BE2C (cell line): ENCODE results near the gene RNU1-2.
"Not testable (repeated sequence)": the region's sequence is repeated elsewhere in the genome, so short reads cannot be mapped to it uniquely, and the experiment has no call there.

Experiments
- DNase-seq: peaks from one replicate; pipeline ENCODE4 v3.0.0-alpha.2; 2020
- H3K27me3 ChIP-seq: fragments of 250-450 bp; sonication (Bioruptor Pico); 2 replicates; pipeline ENCODE4 v1.5.1; 2020; ENCODE audit warnings: mild to moderate bottlenecking
- H3K36me3 ChIP-seq: fragments of 250-450 bp; sonication (Bioruptor Pico); 2 replicates; pipeline ENCODE4 v1.5.1; 2020; ENCODE audit warnings: mild to moderate bottlenecking
- H3K4me1 ChIP-seq: fragments of 250-450 bp; sonication (Bioruptor Pico); 2 replicates; pipeline ENCODE4 v1.5.1; 2020
- H3K4me3 ChIP-seq: 2 replicates; pipeline ENCODE4 v1.5.1; 2011; ENCODE audit warnings: low read depth, low read length
- H3K9me3 ChIP-seq: fragments of 250-450 bp; sonication (Bioruptor Pico); 2 replicates; pipeline ENCODE4 v1.5.1; 2020
- TF ChIP-seq, protein P1 (sequence below): IDR thresholded peaks from 2 replicates; pipeline ENCODE4 v1.5.1; 2012; ENCODE audit warnings: mild to moderate bottlenecking, low read depth, low read length

Gene RNU1-2

DNA sequence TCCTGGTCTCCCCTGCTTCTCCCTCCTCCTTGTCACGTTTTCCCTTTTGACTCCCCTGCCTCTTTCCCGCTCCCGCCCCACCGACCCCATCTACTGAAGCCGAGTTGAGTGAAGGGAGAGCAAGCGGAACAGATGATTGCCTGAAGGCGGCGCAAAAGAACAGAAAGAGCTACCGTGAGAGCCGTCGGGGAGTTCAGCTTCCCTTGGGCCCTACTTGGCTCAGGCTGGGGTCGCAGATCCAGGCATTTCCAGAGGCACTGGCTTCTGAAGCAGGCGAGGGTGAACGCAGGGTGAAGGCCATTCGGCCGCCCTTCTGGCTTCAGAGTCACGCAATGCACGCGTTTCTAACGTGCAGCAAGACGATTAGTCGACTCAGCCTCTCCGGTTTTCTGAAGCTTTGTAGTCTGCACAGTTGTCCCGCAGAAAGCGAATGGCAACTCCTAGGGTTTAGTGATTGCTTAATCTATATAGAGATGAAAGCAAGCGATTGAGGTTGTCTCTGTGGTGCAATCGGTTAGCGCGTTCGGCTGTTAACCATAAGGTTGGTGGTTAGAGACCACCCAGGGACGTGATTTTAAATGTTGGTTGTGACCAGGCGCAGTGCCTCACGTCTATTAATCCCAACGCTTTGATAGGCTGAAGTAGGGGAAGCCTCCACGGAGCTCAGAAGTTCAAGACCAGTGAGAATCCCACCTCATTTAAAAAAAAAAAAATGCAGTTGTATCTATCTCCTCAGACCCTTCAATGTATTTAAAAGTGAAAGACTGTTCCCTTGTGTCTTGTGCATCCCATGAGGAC lies 20.6 kb upstream of the RNU1-2 start:
- not testable (repeated sequence) for H3K9me3 ChIP-seq, H3K36me3 ChIP-seq, H3K4me1 ChIP-seq, H3K4me3 ChIP-seq, H3K27me3 ChIP-seq, DNase-seq

DNA sequence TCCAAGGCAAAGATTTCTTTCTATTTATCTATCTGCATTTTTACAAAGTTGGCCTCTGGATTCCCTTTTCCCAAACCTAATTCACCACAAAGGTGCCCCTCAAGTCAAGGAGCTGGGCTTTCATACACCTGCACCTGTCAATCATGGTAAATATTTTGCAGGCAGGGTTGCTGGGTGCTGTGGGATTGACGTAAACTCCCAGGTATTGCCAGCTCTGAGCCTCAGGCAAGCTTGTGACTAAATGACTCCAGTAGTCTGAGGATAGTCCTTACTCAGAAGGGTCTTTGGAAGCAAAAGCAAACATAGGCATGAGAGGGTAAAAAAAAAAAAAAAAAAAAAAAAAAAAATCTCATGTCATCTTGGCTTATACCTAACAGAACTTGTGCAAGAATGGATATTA lies 14.0 kb upstream of the RNU1-2 start:
- H3K4me1 ChIP-seq, H3K36me3 ChIP-seq, H3K4me3 ChIP-seq, H3K9me3 ChIP-seq, DNase-seq, H3K27me3 ChIP-seq: not testable (repeated sequence)

DNA sequence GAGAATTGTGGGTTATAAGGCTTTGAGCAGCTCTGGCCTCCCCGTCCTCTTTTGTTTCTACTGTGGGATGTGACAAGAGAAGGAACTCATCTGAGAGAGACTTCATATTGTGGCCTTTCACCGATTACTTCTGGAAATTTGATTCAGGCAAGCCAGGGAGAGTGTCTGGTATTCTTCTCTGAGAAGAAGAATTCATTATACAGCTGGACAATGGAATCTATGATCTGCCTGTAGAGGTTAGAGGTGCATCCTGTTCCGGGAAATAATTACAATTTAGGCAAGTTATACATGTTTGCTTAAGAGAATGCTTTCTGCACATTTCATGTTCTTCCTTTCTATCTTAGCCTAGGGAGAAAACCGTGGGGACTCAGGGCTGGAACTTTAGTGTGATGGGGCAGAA lies 12.8 kb upstream of the RNU1-2 start:
- Histone ChIP-seq H3K9me3 (no peaks in the 10 kb centered on the region), H3K4me3 (no peak overlapping the region), H3K36me3 (no peaks in the 10 kb centered on the region), H3K27me3 (no peaks in the 10 kb centered on the region), H3K4me1 (no peaks in the 10 kb centered on the region)
- no peak for DNase-seq
- TF ChIP-seq, protein P1, sequence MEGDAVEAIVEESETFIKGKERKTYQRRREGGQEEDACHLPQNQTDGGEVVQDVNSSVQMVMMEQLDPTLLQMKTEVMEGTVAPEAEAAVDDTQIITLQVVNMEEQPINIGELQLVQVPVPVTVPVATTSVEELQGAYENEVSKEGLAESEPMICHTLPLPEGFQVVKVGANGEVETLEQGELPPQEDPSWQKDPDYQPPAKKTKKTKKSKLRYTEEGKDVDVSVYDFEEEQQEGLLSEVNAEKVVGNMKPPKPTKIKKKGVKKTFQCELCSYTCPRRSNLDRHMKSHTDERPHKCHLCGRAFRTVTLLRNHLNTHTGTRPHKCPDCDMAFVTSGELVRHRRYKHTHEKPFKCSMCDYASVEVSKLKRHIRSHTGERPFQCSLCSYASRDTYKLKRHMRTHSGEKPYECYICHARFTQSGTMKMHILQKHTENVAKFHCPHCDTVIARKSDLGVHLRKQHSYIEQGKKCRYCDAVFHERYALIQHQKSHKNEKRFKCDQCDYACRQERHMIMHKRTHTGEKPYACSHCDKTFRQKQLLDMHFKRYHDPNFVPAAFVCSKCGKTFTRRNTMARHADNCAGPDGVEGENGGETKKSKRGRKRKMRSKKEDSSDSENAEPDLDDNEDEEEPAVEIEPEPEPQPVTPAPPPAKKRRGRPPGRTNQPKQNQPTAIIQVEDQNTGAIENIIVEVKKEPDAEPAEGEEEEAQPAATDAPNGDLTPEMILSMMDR: no peak

DNA sequence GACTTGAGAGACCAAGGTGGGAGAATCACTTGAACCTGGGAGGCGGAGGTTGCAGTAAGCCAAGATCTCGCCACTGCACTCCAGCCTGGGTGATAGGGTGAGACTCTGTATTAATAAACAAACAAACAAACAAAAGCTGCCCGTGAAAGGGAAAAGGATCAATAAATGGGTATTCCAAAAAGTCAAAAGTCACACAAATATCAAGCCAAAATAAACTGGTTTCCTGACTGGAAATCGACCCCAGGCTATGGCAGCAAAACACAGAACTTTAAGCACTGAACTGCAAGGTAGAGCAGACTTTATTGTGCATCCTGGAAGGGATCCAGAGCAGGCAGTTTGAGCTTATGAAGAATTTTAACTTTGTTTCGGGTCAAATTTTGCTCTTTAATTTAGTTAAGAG lies 11.3 kb upstream of the RNU1-2 start:
- not testable (repeated sequence) for H3K36me3 ChIP-seq, H3K4me1 ChIP-seq, H3K4me3 ChIP-seq, DNase-seq, H3K27me3 ChIP-seq, H3K9me3 ChIP-seq

DNA sequence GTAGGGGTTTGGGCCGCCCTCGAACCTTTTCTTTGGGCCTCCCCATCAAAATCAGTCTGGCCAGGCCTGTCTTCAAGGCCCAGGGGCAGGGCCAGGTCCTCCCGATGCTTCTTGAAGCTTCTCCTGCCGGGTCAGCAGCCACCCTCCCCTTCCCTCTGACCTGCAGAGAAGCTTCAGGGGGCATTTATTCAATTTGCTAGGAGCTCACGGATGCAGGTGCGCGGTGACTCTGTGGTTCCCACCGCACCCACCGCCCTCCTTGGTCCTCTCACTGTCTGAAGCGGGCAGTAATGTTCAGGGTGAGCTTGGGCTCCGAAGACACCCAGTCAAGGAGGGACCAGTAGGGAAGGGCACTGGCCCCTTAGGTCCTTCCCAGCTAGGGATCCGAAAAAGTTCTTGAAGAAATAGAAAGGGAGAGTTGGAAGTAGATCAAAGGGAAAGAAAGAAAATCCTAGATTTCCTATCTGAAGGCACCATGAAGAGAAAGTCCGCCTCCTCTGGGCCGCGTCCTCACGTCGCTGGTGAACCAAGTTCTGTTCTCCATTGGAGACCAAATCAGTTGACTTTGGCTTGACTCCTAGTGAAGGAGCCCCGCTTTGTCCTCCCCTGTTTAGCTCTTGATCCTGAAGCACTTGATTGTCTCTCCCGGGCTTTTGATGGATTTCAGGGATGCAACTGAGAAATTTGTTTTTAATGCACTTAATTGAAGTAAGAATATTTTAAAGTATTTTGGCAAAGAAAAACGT lies 8.7 kb upstream of the RNU1-2 start:
- DNase-seq: no peak
- Histone ChIP-seq H3K36me3 (no peaks in the 10 kb centered on the region), H3K4me3 (no peak overlapping the region), H3K27me3 (no peaks in the 10 kb centered on the region), H3K4me1 (no peaks in the 10 kb centered on the region), H3K9me3 (no peaks in the 10 kb centered on the region)
- TF ChIP-seq, protein P1: no peak

DNA sequence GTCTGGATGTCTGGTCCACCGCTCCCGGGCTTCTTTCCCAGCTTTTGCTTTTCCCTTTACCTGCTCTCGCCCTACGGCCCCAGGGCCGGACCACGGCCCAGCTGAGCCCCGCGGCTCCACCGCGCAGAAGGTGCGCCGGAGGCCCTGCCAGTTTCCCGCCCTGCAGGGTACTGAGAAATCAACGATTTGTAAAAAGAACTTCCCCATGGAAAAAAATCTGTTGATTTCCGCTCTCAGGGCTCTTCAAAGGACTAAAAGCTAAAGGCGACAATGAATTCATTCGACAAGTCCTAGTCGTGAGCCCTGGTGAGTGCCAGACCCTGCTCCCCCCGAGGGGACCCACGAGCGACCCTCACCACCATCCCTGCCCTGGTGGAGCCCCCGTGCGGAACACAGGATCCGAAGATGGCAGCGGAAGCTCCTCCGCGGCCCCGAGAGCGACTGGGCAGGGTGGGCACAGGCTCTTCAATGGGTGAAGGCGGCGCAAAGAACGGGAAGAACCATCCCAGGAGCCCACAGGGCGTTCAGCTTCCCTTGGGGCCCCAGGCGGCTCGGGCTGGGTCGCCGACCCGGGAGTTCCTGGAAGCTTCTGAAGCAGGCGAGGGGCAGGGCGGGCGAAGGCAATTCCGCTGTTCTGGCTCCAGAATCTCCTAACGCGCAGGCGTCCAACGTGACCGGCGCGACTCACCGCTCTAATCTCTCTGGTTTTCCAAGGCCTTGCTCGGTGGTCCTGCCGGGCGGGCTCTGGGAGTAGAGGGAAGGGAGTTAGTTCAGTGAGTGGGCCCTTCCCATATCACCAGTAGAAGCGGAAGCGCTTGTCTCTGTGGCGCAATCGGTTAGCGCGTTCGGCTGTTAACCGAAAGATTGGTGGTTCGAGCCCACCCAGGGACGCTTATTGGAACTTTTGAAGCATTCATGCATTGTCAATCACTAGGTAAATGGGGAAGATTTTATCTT lies 6.6 kb upstream of the RNU1-2 start:
- Histone ChIP-seq H3K4me3 (no peak overlapping the region), H3K4me1 (no peaks in the 10 kb centered on the region), H3K27me3 (no peaks in the 10 kb centered on the region), H3K36me3 (no peaks in the 10 kb centered on the region), H3K9me3 (no peaks in the 10 kb centered on the region)
- DNase-seq: no peak
- TF ChIP-seq, protein P1: no peak

DNA sequence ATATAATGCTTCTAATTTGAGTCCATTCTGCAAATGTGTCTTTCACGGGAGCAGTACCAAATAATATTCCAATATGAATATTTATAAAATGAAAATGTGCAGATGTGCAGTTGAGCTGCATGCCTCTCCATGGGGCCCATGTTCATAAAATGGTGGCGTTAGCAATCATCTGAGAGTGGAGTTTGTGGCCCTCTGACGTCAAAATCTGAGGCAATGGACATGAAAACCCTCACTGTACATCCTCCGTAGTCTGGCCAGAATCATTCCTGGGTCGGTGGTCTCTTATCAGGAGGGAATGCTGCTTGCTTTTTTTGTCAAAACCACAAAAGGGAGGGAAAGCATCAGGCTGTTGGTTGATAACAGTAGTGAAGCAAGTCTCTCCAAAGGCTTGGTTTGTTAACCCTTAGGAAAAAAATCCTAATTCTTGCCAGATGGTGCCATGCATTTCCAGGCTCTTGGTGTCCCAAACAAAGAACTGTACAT lies 5.2 kb upstream of the RNU1-2 start:
- H3K27me3 ChIP-seq, H3K36me3 ChIP-seq, H3K4me1 ChIP-seq, H3K9me3 ChIP-seq, H3K4me3 ChIP-seq, DNase-seq: not testable (repeated sequence)

DNA sequence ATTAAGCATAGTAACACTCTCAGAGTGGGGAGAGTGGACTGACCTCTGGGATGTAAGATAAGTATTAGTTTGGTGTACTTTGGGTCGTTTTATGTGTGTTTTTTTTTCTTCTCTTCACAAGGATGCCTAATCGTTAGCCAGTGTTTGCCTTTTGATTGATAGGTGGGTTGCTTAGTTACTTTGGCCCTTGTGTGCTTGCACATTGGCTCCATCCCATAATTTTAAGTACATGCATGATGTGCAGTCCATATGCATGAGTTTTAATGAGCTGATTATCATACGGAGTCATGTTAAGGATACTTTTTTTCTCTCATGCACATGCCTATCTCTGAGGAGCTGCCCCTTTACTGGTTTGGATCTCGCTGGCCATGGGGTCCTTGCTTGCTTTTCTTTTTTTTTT lies 4.7 kb upstream of the RNU1-2 start:
- H3K9me3 ChIP-seq, DNase-seq, H3K27me3 ChIP-seq, H3K4me1 ChIP-seq, H3K36me3 ChIP-seq, H3K4me3 ChIP-seq: not testable (repeated sequence)

DNA sequence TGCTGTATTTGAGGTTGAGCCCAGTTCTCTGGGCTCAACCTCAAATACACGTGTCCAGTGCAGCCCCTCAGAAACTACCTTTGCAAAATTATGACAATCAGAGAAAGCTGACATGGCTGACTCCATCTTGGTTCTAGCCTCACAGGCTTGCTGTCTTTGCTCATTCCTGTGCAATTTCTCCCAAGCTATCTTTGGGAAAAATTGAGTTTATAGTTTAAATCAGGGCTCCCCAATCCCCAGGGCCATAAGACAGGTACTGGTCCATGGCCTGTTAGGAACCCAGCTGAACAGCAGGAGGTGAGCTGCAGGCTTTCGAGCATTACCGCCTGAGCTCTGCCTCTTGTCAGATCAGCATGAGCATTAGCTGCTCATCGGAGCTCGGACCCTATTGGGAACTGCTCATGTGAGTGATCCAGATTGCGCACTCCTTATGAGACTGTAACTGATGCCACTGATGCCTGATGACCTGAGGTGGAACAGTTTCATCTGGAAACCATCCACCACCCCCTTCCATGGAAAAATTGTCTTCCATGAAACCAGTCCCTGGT lies 2.7 kb upstream of the RNU1-2 start:
- H3K27me3 ChIP-seq, DNase-seq, H3K36me3 ChIP-seq, H3K4me1 ChIP-seq, H3K4me3 ChIP-seq, H3K9me3 ChIP-seq: not testable (repeated sequence)

DNA sequence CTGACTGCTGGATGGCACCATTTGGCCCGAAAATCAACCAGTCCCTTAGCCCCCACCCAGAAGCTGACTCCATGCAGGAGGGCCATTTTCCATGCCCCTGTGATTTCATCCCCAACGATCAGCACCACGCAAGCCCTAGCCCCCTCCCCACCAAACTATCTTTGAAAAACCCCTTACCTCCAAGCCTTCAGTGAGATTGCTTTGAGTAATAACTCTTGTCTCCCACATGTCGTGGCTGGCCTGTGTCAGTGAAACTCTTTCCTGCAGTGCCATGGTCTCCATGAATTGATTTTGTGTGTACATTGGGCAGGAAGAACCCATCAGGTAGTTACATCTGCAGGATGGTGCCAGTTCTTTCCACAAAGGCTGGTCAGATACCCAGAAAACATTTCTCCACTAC lies 2.0 kb upstream of the RNU1-2 start:
- not testable (repeated sequence) for H3K4me3 ChIP-seq, H3K36me3 ChIP-seq, DNase-seq, H3K27me3 ChIP-seq, H3K4me1 ChIP-seq, H3K9me3 ChIP-seq

DNA sequence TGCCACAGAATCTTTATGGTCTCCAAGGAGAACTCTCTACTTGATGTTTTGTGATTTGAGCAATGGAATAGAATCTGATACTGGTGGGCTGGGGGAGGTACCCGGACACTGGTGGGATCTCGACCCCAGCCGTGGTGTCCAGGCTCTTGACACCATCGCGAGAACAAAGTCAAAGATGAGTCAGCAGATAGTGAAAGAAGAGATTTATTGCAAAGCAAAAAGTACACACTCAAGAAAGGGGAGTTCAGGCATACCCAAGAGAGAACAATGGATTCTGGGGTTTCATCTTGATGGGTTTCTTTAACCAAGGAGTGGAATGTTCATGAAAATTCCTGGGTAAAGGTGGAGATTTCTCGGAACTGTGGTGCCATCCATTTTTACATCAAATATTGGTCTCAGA lies 1.4 kb upstream of the RNU1-2 start:
- DNase-seq, H3K27me3 ChIP-seq, H3K9me3 ChIP-seq, H3K4me1 ChIP-seq, H3K36me3 ChIP-seq, H3K4me3 ChIP-seq: not testable (repeated sequence)
